ENCODE data around the gene COL11A1. TPM values are rescaled to one million over a fixed set of nuclear protein-coding genes. Genes with fewer than 3 reads are reported as not detected.

Gene COL11A1
- total and polyA plus RNA-seq, 9 of the 15 experiments (the other 6 are each of a cell fraction or from before 2014, with no cell fraction given): 0.07 TPM; not detected in 8

GRCh38 chr1:103087256-103087655 lies 21.1 kb downstream of the COL11A1 start (continued):
- TF ChIP-seq CCAR2 (IDR thresholded peaks at IDR 0.05; ENCODE audit: low read depth, low read length) (no peak), ATF4 (CRISPR knock-in tag; IDR thresholded peaks at IDR 0.05) (no peak), TBL1XR1 (IDR thresholded peaks at IDR 0.05; ENCODE audit: low read length in 2 of 2) (no peak), RBBP5 (IDR thresholded peaks at IDR 0.05; ENCODE audit: borderline replicate concordance, insufficient read depth, low read length, poor library complexity, severe bottlenecking) (no peak), HINFP (tag; conservative IDR thresholded peaks at IDR 0.05; ENCODE audit: low read depth) (no peak), ZNF280A (IDR thresholded peaks at IDR 0.05; ENCODE audit: low read depth, partially characterized antibody) (no peak)

GRCh38 chr1:103084181-103084580 lies 24.1 kb downstream of the COL11A1 start:
- intact Hi-C loops (cut with micrococcal nuclease): no loop called here

More at GRCh38 chr1:103084181-103084580, 24.1 kb downstream of the COL11A1 start:
- Histone ChIP-seq H3K9ac (ENCODE audit: insufficient read depth in 1 of 2, low read depth in 2 of 2, low read length in 2 of 2) (no peak overlapping the region), H3K36me3 (ENCODE audit: control insufficient read depth, insufficient read depth, low read length) (no peaks in the 10 kb centered on the region), H3K9me1 (ENCODE audit: control insufficient read depth, insufficient read depth, low read length) (no peaks in the 10 kb centered on the region), H4K20me1 (replicated peaks; ENCODE audit: control insufficient read depth, insufficient read depth, low read length) (no peaks in the 10 kb centered on the region), H3K27me3 (ENCODE audit: control insufficient read depth in 2 of 2, insufficient read depth in 2 of 2, low read length in 2 of 2) (no peaks in the 10 kb centered on the region), H3K4me3 (no peak overlapping the region), H3K27ac (ENCODE audit: extremely low read depth, low read depth, low read length) (no peak overlapping the region), H3K9me3 (replicated peaks; ENCODE audit: control insufficient read depth, insufficient read depth, low read depth, low read length) (no peaks in the 10 kb centered on the region), H3K79me2 (ENCODE audit: control insufficient read depth, insufficient read depth, low read length) (no peaks in the 10 kb centered on the region), H3K4me2 (ENCODE audit: insufficient read depth, low read length) (no peak overlapping the region), H3K4me1 (replicated peaks in 1 of 2; ENCODE audit: control insufficient read depth in 2 of 2, insufficient read depth in 2 of 2, low read length in 2 of 2) (no peaks in the 10 kb centered on the region), H2AFZ (ENCODE audit: low read depth, low read length) (no peak overlapping the region)
- 0% methylated on average over 2 of the region's 2 CpGs for WGBS (ENCODE audit: insufficient coverage, low coverage, missing lambda C conversion rate)
- no peak for TF ChIP-seq TFAM (CRISPR knock-in tag; conservative IDR thresholded peaks at IDR 0.05)
- CTCF ChIA-PET (ENCODE audit: low intra/inter-chr PET ratio): no interaction called here
- POLR2A ChIA-PET: no interaction called here
- BruUV-seq (replicated peaks): no TSS peak
- DNase-seq (ENCODE audit: extremely low read depth in 1 of 4, low spot score in 3 of 4) (no peak), ATAC-seq (no peak), FAIRE-seq (no peak)
- in situ Hi-C loops (cut with MboI): no loop called here
